Neural progenitor cell (in vitro differentiated cells): ENCODE results near the gene CCDC136. TPM values are rescaled to one million over a fixed set of nuclear protein-coding genes. Genes with fewer than 3 reads are reported as not detected.
A peak's percentile ranks its signal among the peaks of the same experiment; 100 is the strongest.

Experiments used
- DNase-seq: peaks from one replicate; pipeline ENCODE4 v3.0.0-alpha.2; 2016; ENCODE audit warnings: low spot score
- H2AFZ ChIP-seq: fragments of 200-600 bp; sonication (generic); replicated peaks from 2 replicates; pipeline ENCODE4 v1.6.1; 2016; ENCODE audit warnings: antibody characterized with exemption
- H3F3A ChIP-seq: fragments of 200-600 bp; sonication (generic); 2 replicates; pipeline ENCODE4 v1.6.1; 2016; ENCODE audit warnings: antibody characterized with exemption, low read depth
- H3K27ac ChIP-seq: fragments of 200-600 bp; sonication (generic); 2 replicates; pipeline ENCODE4 v1.5.1; 2016; ENCODE audit warnings: mild to moderate bottlenecking
- H3K27me3 ChIP-seq: fragments of 200-600 bp; sonication (generic); 2 replicates; pipeline ENCODE4 v1.6.1; 2016; ENCODE audit warnings: mild to moderate bottlenecking, moderate library complexity
- H3K36me3 ChIP-seq: fragments of 200-600 bp; sonication (generic); 2 replicates; pipeline ENCODE4 v1.5.1; 2016
- H3K4me1 ChIP-seq: fragments of 200-600 bp; sonication (generic); 2 replicates; pipeline ENCODE4 v1.6.1; 2016; ENCODE audit warnings: mixed run types
- H3K4me2 ChIP-seq: fragments of 200-600 bp; sonication (generic); 2 replicates; pipeline ENCODE4 v1.6.1; 2016
- H3K4me3 ChIP-seq: fragments of 200-600 bp; sonication (generic); 2 replicates; pipeline ENCODE4 v1.5.1; 2016
- H3K79me2 ChIP-seq: fragments of 200-600 bp; sonication (generic); 2 replicates; pipeline ENCODE4 v1.6.1; 2016; ENCODE audit warnings: low read depth
- H3K9ac ChIP-seq: fragments of 200-600 bp; sonication (generic); 2 replicates; pipeline ENCODE4 v1.6.1; 2016
- H3K9me3 ChIP-seq: fragments of 200-600 bp; sonication (generic); 2 replicates; pipeline ENCODE4 v1.5.1; 2016; ENCODE audit warnings: low read depth
- H4K20me1 ChIP-seq: fragments of 200-600 bp; sonication (generic); 2 replicates; pipeline ENCODE4 v1.6.1; 2016; ENCODE audit warnings: low read depth
- H3K27ac Mint-ChIP-seq: 3 replicates; pipeline ENCODE4 v1.8.0; 2021; ENCODE audit warnings: mixed read lengths
- H3K27me3 Mint-ChIP-seq: 2 replicates; pipeline ENCODE4 v1.8.0; 2022; ENCODE audit warnings: low read depth, mild to moderate bottlenecking, inconsistent platforms, moderate library complexity, mixed read lengths; ENCODE audit not compliant: insufficient read depth
- H3K36me3 Mint-ChIP-seq: 3 replicates; pipeline ENCODE4 v1.8.0; 2021; ENCODE audit warnings: mixed read lengths
- H3K4me1 Mint-ChIP-seq: 3 replicates; pipeline ENCODE4 v1.8.0; 2021; ENCODE audit warnings: mixed read lengths
- H3K4me3 Mint-ChIP-seq: 3 replicates; pipeline ENCODE4 v1.8.0; 2021; ENCODE audit warnings: mild to moderate bottlenecking, moderate library complexity, mixed read lengths
- H3K9me3 Mint-ChIP-seq: 3 replicates; pipeline ENCODE4 v1.8.0; 2020; ENCODE audit warnings: mixed read lengths
- CTCF ChIP-seq: fragments of 200-600 bp; sonication (generic); IDR thresholded peaks from 2 replicates; pipeline ENCODE4 v1.5.1; 2017; ENCODE audit warnings: antibody characterized with exemption, mild to moderate bottlenecking
- EZH2 ChIP-seq: fragments of 200-600 bp; sonication (generic); IDR thresholded peaks from 2 replicates; pipeline ENCODE4 v1.6.1; 2017; ENCODE audit warnings: antibody characterized with exemption, mild to moderate bottlenecking, moderate library complexity
- EZH2phosphoT487 ChIP-seq: fragments of 200-600 bp; sonication (generic); IDR thresholded peaks from 2 replicates; pipeline ENCODE4 v1.6.1; 2017; ENCODE audit warnings: antibody characterized with exemption
- total RNA-seq: library from RNA; depleted of rRNA; stranded (reverse); fragments of >200 nt; gene quantifications from 2 replicates; pipeline ENCODE4 v1.2.3, GENCODE V29; 2015; ENCODE audit warnings: low replicate concordance

Gene CCDC136
- total RNA-seq, 1 donor from 2014 or later, result 93.6 TPM

DNA sequence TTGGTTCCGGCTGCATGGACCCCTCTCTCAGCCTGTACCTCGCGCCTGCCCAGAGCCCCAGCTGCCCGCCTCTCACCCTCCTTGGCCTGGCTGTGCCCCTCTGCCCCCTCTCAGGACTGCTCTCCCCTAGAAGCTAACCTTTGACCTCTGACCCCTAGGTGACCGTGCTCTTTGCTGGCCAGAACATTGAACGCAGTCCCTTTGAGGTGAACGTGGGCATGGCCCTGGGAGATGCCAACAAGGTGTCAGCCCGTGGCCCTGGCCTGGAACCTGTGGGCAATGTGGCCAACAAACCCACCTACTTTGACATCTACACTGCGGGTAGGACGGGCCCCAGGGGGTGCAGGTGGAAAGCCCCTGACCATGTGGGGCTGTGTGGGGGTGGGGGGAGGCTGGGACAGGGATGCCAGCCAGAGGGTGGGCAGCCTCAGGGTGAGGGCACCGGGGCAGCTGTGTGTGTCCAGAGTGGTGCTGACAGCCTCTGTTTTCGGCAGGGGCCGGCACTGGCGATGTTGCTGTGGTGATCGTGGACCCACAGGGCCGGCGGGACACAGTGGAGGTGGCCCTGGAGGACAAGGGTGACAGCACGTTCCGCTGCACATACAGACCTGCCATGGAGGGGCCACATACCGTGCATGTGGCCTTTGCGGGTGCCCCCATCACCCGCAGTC lies 46.5 kb downstream of the CCDC136 start:
- Mint-ChIP-seq H3K4me1 (peaks cover 14% of the 10 kb centered on the region), H3K9me3 (no peaks in the 10 kb centered on the region), H3K36me3 (no peaks in the 10 kb centered on the region), H3K27ac (no peak overlapping the region), H3K27me3 (peaks cover 7% of the 10 kb centered on the region), H3K4me3 (no peak overlapping the region)
- no peaks in the 10 kb centered on the region for H3K9me3 ChIP-seq
- no peak overlapping the region for H2AFZ ChIP-seq
- H4K20me1 ChIP-seq, result no peaks in the 10 kb centered on the region
- TF ChIP-seq EZH2 (no peak), CTCF (no peak), EZH2phosphoT487 (no peak)
- no peak overlapping the region for H3K4me2 ChIP-seq
- H3F3A ChIP-seq, result peaks cover 20% of the 10 kb centered on the region
- H3K27me3 ChIP-seq, result no peaks in the 10 kb centered on the region
- H3K9ac ChIP-seq, result no peak overlapping the region
- no peaks in the 10 kb centered on the region for H3K79me2 ChIP-seq
- H3K27ac ChIP-seq, result no peak overlapping the region
- H3K36me3 ChIP-seq, result no peaks in the 10 kb centered on the region
- DNase-seq, result no peak
- no peak overlapping the region for H3K4me3 ChIP-seq
- peaks cover 14% of the 10 kb centered on the region for H3K4me1 ChIP-seq

- no peak overlapping the region for H3K4me3 ChIP-seq
- Mint-ChIP-seq H3K4me3 (no peak overlapping the region), H3K36me3 (no peaks in the 10 kb centered on the region), H3K27ac (peak overlapping the region; percentile 46), H3K4me1 (peaks cover 7% of the 10 kb centered on the region), H3K27me3 (peaks cover 3% of the 10 kb centered on the region), H3K9me3 (no peaks in the 10 kb centered on the region)
- peaks cover 5% of the 10 kb centered on the region for H3K4me1 ChIP-seq
- H3K4me2 ChIP-seq, result no peak overlapping the region
- H3K9me3 ChIP-seq, result no peaks in the 10 kb centered on the region
- no peak for TF ChIP-seq EZH2
- no peak for TF ChIP-seq EZH2phosphoT487
- no peak for TF ChIP-seq CTCF
- no peak overlapping the region for H3K27ac ChIP-seq
- H3K27me3 ChIP-seq, result no peaks in the 10 kb centered on the region
- no peaks in the 10 kb centered on the region for H3K79me2 ChIP-seq
- DNase-seq, result no peak
- H3F3A ChIP-seq, result peaks cover 11% of the 10 kb centered on the region
- H3K9ac ChIP-seq, result no peak overlapping the region
- H2AFZ ChIP-seq, result no peak overlapping the region
- no peaks in the 10 kb centered on the region for H4K20me1 ChIP-seq
- H3K36me3 ChIP-seq, result no peaks in the 10 kb centered on the region
These were observed 47.4 kb downstream of the CCDC136 start for GRCh38 chr7:128838981-128839731.

DNA sequence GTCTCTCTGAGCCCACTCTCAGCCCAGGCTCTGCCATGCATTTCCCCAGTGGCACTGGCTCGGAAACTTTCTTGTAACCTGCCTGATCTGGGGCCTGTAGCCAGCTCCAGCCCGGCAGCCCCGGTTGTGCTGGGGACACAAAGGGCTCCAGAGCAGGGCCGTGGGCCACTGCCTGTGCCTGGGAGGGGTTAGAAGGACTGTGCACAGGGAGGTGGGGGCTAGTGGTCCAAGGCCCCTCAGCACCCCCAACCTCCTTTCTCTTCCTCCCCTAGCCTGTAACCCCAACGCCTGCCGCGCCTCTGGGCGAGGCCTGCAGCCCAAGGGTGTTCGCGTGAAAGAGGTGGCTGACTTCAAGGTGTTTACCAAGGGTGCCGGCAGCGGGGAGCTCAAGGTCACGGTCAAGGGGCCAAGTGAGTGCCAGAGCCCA lies 48.0 kb downstream of the CCDC136 start:
- no peaks in the 10 kb centered on the region for H3K36me3 ChIP-seq
- Mint-ChIP-seq H3K27me3 (peaks cover 3% of the 10 kb centered on the region), H3K4me3 (no peak overlapping the region), H3K4me1 (peaks cover 2% of the 10 kb centered on the region), H3K36me3 (peaks cover under 1% of the 10 kb centered on the region), H3K27ac (no peak overlapping the region), H3K9me3 (no peaks in the 10 kb centered on the region)
- TF ChIP-seq CTCF (no peak), EZH2phosphoT487 (no peak), EZH2 (no peak)
- no peak overlapping the region for H3K27ac ChIP-seq
- H2AFZ ChIP-seq, result no peak overlapping the region
- DNase-seq, result no peak
- H3K4me1 ChIP-seq, result no peaks in the 10 kb centered on the region
- H3K79me2 ChIP-seq, result no peaks in the 10 kb centered on the region
- no peaks in the 10 kb centered on the region for H3K27me3 ChIP-seq
- no peak overlapping the region for H3K9ac ChIP-seq
- H3F3A ChIP-seq, result peaks cover 5% of the 10 kb centered on the region
- no peaks in the 10 kb centered on the region for H4K20me1 ChIP-seq
- H3K4me3 ChIP-seq, result no peak overlapping the region
- H3K4me2 ChIP-seq, result no peak overlapping the region
- H3K9me3 ChIP-seq, result no peaks in the 10 kb centered on the region
